ENCODE data around the gene NFE2.
"Not testable (repeated sequence)": the region's sequence is repeated elsewhere in the genome, so short reads cannot be mapped to it uniquely, and the experiment has no call there.

Gene NFE2

DNA sequence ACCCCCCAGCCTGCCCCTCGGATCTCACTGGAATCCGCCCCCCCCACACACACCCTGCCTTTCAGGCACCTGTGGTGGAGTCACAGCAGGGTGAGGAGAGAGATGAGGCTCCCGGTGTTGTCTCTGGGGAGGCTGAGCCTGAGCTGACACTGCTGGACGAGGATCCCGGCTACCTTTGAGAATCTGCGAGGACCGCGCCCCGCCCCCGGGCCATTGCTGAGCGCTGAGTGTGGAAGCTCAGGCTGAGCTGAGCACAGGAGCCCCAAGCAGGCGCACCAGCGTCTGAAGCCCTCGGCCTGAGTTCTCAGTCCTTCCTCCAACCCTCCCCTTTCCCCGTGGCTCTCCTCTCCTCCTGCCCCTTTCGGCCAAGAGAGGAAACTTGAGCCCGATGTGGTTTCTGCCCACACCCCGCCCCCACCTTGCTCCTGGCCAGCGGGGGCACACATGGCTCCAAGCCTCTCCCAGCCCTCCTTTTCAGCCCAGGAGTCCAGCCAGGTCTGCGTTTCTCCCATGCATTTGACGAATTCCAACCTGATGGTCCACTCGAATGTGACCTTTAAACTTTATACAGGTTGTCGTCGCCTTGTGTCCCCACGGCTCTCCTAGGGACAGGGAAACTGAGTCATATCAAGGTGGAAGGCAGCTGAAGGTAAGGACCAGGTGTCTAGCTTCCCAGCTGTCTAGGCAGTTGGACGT lies at the start of gene NFE2:
NFE2 (minus strand) TSS at position 284 of the 696 bp plus-strand sequence. CDS start 5,767 bp downstream, outside the sequence.
- no peak for DNase-seq (ENCODE audit: low read depth in 2 of 2)

GRCh38 chr12:54349679-54350078 lies 48.9 kb upstream of the NFE2 start:
- no peak for DNase-seq (ENCODE audit: low read depth in 2 of 2)

GRCh38 chr12:54349036-54349435 lies 48.2 kb upstream of the NFE2 start:
- no peak for DNase-seq (ENCODE audit: low read depth in 2 of 2)

DNA sequence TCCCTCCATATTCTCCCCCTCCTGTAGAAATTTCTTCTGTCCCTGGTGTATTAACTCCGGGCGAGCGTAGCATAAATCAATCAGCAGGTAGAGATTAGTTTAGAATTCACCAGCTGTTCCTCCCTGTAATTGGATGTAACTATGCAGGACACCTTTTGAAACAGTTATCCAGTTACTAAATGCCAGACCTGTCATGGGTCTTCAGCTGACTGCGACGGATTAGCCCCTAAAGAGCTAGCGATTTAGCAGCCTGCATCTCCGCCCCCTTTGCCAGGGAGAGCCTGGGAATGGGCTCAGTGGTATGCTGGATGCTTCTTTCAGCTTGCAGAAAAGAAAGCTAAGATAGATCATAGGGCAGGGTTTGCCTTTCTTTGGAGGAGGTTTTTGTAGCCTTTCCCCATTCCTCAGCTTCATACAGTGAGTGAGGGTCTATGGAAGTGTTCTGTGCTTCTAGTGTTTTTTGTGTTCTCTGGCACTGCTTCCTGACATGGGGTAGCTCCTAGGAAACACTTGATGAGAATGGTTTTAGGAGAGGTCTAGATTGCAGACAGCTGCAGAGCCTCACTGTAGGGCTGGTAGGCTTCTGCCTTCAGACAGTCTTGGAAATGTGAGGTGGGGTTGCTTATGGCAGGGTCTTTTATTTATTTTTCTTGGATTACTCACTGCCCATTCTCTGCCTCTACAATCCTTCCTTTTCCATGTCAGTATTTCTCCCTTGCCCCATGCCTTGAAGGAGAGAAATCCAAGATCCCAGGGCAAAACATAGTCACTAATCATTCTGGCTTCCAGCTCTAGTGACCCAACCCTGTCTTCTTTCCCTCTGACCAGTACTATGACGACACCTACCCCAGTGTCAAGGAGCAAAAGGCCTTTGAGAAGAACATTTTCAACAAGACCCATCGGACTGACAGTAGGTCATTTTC lies 40.8 kb upstream of the NFE2 start:
- no peak for DNase-seq (ENCODE audit: low read depth in 2 of 2)

GRCh38 chr12:54340846-54341245 lies 40.0 kb upstream of the NFE2 start:
- DNase-seq (ENCODE audit: low read depth in 2 of 2), result no peak

DNA sequence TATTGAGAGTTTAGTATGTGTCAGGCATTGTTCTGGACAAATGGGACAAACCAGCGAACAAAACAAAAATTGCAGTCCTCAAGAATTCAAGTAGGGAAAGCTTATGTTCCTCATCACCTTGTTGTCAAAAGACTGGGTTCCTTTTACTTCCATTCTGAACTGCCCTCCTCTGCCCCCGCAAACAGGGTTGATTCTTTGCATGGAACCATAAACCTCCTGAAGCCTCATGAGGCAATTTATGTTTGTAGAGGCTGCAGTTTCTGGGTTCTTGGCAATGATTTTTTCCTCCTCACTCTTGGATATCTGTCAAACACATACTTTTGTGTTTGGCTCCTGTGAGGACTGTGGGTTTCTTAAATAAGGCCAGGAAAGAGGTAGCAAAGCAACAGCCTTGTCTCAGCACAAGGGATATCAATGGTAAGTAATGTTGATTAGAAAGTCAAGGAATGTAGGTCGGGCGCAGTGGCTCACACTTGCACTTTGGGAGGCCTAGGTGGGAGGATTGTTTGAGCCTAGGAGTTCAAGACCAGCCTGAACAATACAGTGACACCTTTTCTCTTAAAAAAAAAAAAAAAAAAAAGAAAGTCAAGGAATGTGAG lies 38.0 kb upstream of the NFE2 start:
- no peak for DNase-seq (ENCODE audit: low read depth in 2 of 2)

DNA sequence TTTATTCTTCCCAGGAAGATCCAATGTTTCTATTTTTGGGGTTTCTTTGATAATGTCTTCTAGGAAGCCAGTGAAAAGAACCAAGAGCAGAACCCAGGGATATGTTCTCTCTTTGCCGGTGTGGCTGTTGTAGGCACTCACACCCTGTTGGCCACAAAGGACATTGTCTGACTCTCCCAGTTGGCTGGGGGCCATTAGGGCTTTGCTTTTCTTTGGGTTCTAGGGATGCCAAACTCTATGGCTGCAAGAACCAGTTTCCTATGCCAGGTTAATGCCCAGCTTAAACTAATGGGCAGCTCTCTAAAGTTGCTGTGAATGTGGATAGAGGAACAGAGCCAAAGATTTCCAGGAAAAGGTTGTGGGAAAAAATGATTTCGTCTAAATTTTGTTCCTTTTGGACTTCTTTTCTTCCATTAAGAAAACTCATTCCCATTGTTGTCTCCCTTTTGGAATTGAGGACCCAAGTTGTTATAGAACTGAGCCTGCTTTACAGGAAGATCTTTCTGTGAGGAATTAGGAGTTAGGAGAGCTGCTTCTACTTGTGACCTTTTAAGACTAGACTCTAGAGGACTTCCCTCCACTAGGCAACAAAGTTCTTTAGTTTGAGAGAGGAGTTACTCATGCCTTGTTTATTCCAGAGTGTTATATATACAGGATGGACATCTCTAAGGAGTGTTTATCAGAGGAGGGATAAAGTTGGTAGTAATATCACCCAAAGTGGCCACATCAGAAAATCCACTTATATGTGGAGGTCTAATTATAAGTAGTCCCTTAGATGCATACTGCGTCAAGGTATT lies 37.2 kb upstream of the NFE2 start:
- DNase-seq (ENCODE audit: low read depth in 2 of 2), result no peak

DNA sequence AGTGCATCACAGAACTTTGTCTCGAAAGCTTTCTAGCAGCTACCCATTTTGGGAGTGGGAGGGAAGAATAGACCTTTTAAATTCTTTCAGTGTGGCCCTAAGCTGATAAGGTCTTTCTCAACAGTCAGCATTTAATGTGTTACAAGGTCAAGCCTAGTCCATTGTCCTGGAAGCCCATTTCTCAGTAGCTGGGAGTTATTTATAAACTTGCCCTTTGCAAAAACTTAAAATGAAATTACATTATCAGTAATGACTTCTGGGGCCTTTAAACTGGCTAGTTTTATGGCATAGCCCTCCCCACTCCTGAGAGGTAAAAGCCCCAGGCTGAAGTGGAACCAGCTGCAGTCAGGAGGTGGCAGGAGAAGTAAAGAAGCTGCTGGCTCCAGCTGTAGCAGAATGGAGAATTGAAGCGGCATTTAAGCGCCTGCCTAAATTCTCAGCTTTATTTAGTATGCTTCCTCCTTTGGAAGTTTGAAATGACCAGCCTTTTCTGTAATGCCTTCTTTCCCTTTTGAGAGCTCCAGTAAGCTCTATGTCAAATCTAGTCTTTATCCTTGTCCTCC lies 36.5 kb upstream of the NFE2 start:
- DNase-seq (ENCODE audit: low read depth in 2 of 2), result no peak

- DNase-seq (ENCODE audit: low read depth in 2 of 2), result no peak
Observed at GRCh38 chr12:54333420-54334034, 32.7 kb upstream of the NFE2 start.

DNA sequence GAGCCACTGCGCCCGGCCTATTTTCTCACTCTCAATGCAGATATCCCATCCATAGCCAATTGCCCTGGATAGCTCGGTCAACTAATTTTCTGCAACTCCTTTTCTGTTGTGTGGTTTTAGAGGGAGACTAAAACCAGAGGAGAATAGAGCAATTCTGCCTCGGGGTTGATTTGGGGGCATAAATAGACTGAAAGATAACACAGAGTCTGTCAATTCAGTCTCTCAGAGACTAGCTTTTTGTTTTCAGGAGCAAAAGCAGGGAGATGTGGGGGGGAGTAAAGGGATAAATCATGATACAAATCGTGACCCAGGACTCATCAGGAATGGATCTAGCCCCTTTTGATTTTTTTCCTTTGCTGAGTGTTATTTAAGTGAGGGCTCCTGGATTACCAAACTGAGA lies 30.6 kb upstream of the NFE2 start:
- DNase-seq (ENCODE audit: low read depth in 2 of 2), result no peak

DNA sequence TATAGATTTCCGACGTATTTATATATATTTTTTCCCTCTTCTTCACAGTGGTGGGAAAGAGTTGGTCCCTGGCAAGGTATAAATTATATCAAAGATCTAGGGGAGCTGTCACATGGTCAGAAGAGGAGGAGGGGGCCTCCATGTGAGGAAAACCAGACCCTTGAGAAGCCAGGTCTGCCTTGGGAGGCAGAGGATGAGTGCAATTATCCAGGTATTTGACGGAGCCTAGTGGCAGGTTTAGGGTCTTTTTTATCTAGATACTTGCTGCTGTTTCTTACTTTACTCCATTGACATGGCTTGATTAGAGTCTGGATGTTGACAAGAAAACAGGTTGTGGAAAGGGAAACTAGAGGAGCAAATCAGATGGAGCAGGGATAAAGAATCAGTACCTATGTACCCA lies 29.6 kb upstream of the NFE2 start:
- no peak for DNase-seq (ENCODE audit: low read depth in 2 of 2)

GRCh38 chr12:54329759-54330158 lies 28.9 kb upstream of the NFE2 start:
- no peak for DNase-seq (ENCODE audit: low read depth in 2 of 2)

DNA sequence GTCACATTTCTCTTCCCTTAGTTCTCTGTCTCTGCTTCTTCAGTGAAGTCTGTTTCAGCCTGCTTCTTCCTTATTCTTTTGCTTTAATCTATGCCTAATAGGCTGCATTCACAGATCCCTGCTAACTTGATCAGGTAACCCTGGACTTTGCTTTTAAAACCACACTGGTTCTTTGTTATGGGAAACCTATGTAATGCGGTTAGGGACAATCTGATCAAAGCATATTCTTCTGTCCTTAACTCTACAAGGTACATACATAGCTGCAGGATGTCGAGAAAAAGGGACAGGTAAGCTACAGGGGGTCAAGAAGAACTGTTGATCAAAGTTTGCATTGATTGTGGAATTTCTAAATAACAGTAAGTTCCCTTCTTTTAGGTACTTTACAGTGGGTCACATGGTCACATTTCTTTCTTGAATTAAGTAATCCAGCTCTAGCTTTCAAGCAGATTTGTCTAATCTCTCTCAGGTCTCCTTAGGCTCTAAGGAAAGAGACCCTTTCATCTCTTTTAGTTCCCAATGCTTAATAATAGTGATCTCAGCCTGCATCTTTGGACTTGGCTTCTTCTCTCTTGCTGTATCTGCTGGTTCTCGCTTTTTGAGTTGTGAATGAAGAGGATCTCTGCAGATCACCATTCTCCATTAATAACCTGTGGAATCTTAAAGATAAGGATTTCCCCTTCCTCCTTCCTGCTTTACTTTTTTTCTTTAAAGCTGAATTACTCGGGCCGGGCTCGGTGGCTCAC lies 28.0 kb upstream of the NFE2 start:
- DNase-seq (ENCODE audit: low read depth in 2 of 2), result no peak

DNA sequence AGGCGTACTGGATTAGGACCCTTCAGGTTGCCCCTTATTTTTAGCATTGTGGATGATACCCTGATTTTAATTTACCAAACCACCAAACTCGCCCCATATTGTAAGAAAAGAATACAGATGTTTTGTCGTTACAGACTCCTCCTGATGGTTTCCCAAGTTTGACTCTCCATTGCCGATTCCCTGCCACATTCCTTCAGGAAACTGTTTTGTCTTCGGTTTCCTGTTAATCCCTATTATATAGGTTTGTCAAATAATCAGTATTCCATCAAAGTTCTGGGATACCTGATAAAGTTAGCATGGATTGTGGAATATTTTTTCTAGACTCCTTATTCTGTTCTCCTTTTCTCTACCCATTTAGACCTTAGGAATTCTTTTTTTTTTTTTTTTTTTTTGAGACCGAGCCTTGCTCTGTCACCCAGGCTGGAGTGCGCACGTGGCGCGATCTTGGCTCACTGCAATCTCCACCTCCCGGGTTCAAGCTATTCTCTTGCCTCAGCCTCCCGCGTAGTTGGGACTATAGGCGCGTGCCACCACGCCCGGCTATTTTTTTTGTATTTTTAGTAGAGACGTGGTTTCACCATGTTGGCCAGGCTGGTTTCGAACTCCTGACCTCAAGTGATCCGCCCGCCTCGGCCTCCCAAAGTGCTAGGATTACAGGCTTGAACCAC lies 24.8 kb upstream of the NFE2 start:
- DNase-seq (ENCODE audit: low read depth in 2 of 2), result not testable (repeated sequence)

- peak; percentile 77 to 84 for DNase-seq (ENCODE audit: low read depth in 2 of 2)
Observed at GRCh38 chr12:54324617-54325441, 24.0 kb upstream of the NFE2 start, which contains the start of gene COPZ1. Gene COPZ1 (plus strand): TSS chr12:54325131. CDS start chr12:54325164, 33 bp downstream.

- no peak for DNase-seq (ENCODE audit: low read depth in 2 of 2)
Observed at GRCh38 chr12:54321363-54321762, 20.5 kb upstream of the NFE2 start.

DNA sequence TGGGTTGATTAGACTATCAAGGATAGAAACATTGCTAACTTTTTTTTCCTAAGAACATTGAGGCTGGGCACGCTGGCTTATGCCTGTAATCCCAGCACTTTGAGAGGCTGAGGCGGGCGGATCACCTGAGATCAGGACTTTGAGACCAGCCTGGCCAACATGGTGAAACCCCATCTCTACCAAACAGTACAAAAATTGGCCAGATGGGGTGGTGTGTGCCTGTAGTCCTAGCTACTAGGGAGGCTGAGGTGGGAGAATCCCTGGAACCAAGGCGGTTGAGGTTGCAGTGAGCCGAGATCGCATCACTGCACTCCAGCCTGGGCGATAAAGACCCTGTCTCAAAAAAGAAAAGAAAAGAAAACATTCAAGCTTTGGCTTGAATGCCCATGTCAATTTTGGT lies 11.5 kb upstream of the NFE2 start:
- not testable (repeated sequence) for DNase-seq (ENCODE audit: low read depth in 2 of 2)

- DNase-seq (ENCODE audit: low read depth in 2 of 2), result no peak
Observed at GRCh38 chr12:54311051-54311450, 10.2 kb upstream of the NFE2 start.
